ENCODE results near the gene ORC3.

- TF ChIP-seq POLR2A (IDR thresholded peaks at IDR 0.05; ENCODE audit: low read depth, low read length) (no peak), TAF1 (IDR thresholded peaks at IDR 0.05; ENCODE audit: borderline replicate concordance, low read depth, low read length) (no peak), POLR2AphosphoS5 (IDR thresholded peaks at IDR 0.05; ENCODE audit: low read depth, low read length) (no peak)
These were observed 124.3 kb downstream of the ORC3 start for GRCh38 chr6:87714093-87714842.

Measured in GM12892 (cell line).